Amniotic stem cell (primary cell): ENCODE results near the gene CRADD.
"Not testable (repeated sequence)": the region's sequence is repeated elsewhere in the genome, so short reads cannot be mapped to it uniquely, and the experiment has no call there.

ENCODE experiments used
- DNase-seq: peaks from one replicate; lab custom pipeline; 2025; lab: John Stamatoyannopoulos, UW

Gene CRADD

DNA sequence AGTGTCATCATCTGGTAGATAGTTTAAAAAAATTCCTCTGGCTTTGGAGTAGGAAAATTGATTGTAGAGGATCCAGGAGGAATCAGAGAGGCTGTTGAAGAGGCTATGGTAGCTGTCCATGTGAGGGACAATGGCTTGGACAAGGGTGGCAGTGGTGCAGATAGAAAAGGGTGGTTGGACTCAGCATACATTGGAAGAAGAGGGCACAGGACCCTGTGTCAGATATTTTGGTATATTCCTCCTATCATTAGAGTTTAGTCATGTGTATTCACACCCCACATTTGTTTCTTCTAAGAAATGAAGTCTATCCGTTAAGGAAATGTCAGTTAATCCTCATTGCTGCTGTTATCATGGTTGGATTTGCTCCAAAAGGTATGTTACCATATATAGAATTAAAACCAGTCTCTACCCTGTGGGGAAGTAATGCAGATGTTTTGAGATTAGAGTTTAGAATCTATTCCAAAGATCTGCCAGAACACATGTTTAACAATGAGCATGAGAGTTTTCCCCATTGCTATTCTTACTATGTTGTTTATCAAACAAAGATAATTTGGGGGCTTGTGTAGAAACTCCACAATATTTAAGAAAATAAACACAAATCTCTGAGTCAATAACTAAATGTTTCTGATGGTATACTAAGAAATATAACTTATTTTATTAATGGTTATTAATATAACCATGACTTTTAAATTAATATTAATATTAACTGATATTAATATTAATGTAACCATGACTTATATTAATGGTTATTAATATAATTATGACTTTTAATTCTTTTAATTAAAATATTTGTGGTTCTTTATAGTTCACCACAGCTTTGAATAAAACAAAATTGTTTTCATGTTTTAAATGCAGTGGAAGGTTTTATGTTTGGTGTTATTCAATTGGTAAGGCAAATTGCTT, 80.9 kb downstream of the CRADD start:
- no peak for DNase-seq

GRCh38 chr12:93758801-93759373, 81.7 kb downstream of the CRADD start:
- no peak for DNase-seq

DNA sequence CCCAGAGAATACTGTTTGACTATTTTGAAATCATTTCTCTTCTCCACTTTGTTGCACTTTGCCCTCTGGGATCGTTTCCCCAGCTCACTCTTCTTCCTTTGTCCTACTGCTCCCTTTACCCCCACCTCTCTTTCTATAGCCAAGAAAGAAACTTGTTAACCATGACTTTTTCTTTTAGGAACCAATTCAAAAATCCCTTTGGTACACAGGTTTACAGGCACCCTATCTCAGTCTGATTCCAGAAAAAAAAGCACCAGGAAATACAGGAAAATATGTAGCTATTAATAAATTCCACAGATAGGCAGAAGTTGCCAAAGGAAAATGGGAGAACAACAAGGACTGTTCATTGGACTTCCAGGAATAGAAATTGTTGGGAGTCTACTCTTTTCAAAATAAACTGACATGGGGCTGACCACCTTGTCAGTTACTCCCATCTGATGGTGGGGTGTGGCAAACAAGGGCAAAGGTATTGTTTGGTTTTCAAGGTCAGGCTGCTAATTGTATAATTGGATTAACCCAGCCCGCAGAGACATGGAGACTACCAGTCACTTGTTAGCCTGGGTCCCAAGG, 82.4 kb downstream of the CRADD start:
- no peak for DNase-seq

DNA sequence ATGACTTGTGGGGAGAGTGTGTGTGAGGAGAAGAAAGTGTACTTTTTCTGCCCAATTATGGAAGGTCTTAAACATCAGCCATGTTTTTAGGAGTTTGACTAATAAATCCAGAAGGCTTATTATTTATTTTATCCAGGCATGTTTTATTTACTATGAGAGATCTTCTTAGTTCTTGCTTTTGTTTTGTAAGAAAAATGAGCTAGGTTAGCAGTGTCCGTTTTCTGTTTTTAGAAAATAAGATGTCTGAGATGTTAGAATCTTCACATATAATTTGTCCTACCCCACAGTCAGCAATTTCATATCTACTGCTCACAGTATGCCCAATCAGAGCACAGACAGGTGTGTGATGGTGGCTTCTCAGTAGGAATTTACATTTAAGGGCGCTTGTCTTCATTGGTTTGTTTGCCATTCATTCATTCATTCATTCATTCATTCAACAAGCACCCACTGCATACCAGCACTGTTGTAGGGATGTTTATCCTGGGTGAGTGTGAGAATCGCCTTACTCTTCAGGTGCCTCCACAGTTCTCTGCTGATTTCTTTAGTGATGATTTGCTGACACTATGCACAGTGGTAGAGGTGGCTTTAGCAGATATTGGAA, 83.2 kb downstream of the CRADD start:
- no peak for DNase-seq

DNA sequence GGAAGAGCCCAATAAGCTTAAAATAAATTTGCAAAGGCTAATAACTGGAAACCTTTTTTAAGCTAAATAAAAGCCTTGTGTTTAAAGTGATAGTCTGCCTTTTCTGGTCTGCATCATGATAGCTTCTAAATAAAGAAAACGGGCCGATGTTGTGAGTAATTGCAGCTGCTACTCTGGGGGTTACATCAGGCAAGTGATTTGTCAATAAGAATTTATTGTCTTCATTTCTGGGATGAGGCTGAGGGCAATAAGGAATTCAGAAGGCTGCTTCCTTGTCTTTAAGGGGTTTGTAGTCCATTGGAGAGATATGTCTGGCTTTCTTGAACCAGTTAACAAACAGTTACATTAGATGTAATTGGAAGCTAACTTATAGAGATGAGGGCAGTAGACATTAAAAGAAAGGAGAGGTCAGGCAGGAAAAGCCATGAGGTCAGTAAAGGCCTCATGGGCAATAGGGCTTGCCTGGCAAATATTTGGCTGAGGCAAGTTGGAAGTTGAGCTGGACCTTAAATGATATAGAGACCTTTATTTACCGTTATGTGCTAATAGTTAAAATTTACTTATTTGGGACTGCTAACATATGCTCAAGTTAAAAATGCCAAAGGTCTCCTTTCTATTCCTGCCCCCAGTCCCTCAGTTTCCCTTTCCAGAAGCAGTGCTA, 85.0 kb downstream of the CRADD start:
- DNase-seq, result no peak

DNA sequence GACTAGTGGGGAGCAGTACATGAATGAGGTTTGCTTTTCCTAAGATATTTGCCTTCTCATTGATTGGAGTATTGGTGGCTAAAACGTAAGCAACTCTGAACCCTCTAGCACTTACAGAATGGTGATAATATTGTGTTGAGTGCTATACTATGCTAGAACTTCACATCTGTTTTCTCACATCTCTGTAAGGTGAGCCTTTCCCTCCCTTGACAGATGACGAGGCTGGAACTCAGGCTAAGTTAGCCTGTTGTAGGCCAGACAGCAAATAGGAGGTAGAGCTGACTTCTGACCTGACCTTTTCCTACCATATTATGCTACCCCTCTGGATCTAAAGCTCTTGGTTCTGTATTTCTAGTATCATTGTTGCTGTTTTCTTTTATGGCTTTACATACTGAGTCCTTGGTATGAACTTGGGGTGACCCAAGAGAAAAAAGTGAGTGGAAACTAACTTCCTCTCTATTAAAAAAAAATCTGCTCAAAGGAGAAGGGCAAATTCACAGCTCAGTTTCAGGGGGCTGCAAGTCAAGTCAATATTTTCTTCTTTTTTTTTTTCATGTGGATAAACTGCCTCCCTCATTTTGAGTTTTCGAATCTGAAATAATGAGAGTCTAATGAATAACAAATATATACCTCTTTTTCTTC, 85.9 kb downstream of the CRADD start:
- no peak for DNase-seq

DNA sequence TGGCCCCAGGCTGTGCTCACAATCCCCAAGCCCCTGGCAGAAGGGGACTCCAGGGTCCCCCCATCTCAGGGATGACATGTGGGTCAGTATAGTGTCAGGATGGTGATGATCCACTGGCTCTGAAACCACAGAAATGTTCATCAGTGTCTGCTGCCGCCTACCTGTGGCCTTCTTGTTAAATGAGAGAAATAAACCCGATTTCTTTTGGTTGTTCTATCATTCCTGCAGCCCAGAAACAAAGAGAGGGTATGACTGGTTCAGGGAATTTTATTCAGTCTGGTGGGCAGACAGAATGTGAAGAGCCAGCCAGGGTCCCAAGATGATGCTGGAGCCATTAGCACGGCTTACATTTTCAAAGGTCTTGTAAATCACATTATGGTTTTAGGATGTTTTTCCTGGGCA, 86.6 kb downstream of the CRADD start:
- DNase-seq, result no peak

GRCh38 chr12:93766371-93766770, 89.2 kb downstream of the CRADD start:
- no peak for DNase-seq

- peak; percentile 60 for DNase-seq
Observed at GRCh38 chr12:93766796-93767523, 89.8 kb downstream of the CRADD start.

- no peak for DNase-seq
Observed at GRCh38 chr12:93767524-93767863, 90.3 kb downstream of the CRADD start.

DNA sequence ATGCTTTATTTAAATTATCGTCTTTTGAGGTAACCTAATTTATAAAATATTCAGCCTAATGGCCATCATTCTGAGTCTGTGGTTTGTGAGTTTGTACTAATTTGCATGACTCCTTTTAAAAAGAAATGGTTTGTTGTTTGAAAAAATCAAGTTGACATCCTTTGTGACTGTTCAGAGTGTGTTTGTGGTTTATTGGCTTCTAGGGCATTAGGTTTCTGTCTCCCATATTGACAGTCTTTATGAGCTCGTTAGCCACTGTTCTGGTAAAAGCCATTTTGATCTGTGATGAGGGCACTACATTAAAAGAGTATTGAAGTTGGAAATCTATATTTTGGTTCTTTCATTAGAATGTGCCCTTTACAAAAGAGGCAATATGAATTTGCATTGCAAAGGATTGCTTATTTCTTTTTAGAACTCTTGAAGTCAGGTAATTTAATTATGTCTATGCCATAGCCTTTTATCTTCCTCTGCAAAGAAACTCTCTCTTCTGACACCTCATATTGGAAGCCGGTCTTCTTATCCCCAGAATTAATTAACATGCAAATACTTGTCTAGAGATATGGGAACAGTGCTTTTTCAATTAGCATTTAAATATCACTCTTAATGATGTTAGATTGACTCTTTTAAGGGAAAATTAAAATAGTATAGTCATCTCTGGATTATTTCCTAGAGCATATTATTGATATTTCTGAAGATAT, 95.0 kb downstream of the CRADD start:
- DNase-seq, result no peak

GRCh38 chr12:93773122-93773871, 96.1 kb downstream of the CRADD start:
- DNase-seq, result no peak

GRCh38 chr12:93776581-93777018, 99.4 kb downstream of the CRADD start:
- DNase-seq, result peak; percentile 42

GRCh38 chr12:93777254-93777653, 100.1 kb downstream of the CRADD start:
- peak; percentile 50 for DNase-seq

- DNase-seq, result peak; percentile 85
Observed at GRCh38 chr12:93778306-93778705, 101.1 kb downstream of the CRADD start.

DNA sequence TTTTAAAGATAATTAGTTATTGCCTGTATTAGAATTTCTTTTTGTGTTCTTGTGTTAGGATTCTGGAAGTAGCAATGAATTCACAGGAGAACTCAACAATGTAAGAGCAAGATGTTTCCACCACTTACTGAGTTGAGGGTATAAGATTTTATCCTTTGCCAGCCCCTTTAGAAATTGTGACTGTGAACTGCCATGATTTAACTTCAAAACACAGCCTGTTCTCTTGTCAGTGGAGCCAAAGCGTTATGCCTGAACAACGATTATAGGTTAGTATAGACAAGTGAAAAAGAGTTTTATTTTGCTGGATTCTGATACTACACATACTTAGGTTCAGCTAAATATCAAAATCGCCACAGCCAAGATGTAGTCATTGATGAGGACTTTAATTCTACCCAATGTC, 101.6 kb downstream of the CRADD start:
- DNase-seq, result no peak

DNA sequence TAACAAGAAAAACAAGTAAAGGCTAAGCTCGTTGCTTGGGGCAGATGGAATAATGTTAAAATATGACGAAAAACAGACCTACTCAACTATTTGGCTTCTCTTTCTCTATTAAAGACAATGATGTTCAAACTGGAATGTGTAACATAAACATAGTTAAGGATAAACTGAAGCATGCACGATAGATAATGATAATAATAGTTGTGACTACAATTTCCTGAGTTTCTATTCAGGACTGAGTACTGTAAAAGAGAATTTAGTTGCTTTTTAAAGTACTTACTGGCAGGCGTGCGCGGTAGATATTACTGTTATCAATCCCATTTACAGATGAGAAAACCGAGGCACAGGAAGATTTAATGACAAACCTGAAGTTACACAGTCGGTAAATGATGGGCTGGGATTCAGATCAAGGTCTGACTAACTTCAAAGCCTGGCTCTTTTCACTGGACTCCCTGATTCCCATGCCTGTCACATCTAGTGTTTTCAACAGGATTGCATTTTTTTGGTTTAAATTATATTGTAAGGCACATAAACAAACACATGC, 103.0 kb downstream of the CRADD start:
- no peak for DNase-seq

- not testable (repeated sequence) for DNase-seq
Observed at GRCh38 chr12:93780886-93781285, 103.7 kb downstream of the CRADD start.

- not testable (repeated sequence) for DNase-seq
Observed at GRCh38 chr12:93781961-93782360, 104.8 kb downstream of the CRADD start.
